RCC 7860 (cell line): ENCODE data around the gene LLGL1.
A peak's percentile ranks its signal among the peaks of the same experiment; 100 is the strongest.
"Not testable (repeated sequence)": the region's sequence is repeated elsewhere in the genome, so short reads cannot be mapped to it uniquely, and the experiment has no call there.

Source experiments
- DNase-seq: peaks from one replicate; pipeline ENCODE4 v3.0.0-alpha.2; 2015; ENCODE audit warnings: low spot score
- FAIRE-seq: peaks from 2 replicates; lab custom pipeline; 2012; peaks lifted over from hg19 to GRCh38; lab: Jason Lieb, UNC

The LLGL1 gene

GRCh38 chr17:18191967-18192366, 33.5 kb upstream of the LLGL1 start:
- no peak for DNase-seq

DNA sequence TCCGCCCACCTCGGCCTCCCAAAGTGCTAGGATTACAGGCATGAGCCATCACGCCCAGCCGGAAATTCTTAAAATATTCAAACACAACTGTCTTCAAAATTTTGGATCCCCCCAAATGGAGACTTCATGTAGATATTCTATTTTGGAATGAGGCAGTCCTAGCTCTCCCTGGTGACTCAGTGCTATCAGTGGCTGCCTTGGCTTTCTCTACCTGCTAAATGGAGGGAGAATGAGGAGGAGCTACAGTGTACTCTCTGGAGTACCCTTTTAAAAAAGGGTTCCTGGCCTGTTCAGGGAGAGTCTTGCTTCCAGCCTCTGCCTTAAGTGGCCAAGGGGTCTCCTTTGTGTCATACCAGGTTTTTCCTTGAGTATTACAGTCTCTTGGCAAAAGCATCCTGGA, 31.0 kb upstream of the LLGL1 start:
- FAIRE-seq: no peak

More at GRCh38 chr17:18191967-18192366, 33.5 kb upstream of the LLGL1 start:
- no peak for FAIRE-seq

DNA sequence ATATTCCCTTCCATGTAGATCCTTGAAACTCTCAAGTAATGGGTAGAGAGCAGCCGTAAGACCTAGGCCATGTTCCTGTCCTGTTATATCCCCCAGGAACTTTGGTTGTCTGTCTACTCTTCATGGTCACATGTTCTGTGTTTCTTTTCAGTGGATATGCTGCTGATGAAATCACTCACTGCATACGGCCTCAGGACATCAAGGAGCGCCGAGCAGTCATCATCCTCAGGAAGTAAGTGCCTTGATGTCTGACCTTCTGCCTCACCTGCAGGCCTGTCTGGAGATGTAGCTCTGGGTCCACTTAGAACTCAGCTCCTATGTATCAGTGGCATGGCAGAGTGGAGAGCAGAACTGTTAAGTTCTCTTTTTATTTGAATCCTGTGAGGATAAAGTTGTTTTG, 30.6 kb upstream of the LLGL1 start:
- FAIRE-seq (no peak), DNase-seq (no peak)

More for the DNA sequence above, 31.0 kb upstream of the LLGL1 start:
- no peak for DNase-seq

DNA sequence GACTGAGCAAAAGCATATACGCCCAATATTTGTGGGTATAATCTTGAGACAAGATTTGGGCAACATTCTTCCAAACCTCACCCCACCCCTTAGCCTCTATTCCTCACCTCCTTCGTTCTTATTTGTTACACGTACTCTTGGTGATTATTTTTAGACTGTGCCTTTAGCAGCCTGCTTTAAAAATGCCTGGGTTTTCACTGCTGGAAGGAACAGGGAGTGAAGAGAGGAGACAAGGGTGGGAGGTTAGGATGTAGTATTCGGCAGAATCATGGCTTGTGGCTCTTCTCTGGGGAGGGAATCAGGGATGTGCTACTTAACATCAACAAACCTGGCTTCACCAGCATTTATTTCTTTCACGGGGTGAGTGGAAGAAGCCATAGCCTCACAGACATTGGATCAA, 30.2 kb upstream of the LLGL1 start:
- DNase-seq: no peak
- no peak for FAIRE-seq

DNA sequence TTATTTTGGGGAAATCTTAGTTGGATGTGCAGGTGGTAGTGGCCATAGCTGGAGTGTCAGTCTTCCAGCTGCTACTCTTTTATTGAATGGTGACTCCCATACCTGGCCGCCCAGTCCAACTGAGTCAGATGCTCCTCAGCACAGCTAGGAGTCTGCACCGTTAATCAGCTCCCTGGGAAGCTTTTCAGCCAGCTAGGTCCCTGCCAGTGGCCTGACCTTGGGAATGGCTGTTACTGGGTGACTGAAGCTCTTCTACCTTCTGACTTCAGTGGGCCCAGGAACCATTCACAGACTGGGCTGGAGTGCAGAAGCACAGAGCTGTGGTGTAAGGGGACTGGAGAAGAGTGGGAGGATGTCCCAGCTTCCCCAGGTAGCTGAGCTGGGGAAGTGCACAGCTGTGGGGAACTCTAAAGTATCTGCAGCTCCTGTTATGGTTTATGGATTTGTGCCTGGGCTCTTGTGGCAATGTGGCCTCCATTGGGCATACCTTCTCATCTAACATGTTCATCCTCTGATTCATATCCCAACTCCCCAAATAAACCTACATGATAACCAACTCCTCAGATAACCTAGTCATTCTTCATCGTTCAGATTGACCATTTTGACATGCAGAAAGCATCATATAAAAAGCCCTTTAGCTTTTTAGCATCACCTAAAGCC, 27.8 kb upstream of the LLGL1 start:
- no peak for FAIRE-seq
- no peak for DNase-seq

DNA sequence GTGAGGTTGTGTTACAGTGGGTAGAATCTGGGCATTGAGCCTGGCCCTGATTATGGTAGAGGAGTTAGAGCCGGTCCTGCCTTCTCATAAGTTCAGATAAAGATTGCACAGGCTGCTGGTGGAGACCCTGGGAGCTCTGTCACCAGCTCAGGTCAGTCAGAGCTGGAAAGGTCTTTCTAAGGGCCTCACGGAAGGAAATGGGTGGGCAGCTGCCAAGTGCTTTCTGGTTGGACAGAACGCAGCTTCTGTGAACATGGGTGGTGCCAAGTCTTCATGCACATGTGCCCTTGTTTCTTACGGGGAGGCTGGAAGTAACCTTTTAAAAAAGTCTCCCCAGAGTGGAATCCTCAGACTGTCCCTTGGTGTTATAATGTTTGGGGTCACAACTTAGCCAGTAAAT, 26.9 kb upstream of the LLGL1 start:
- DNase-seq: no peak
- no peak for FAIRE-seq

- DNase-seq: no peak
- FAIRE-seq: no peak
Measured at GRCh38 chr17:18201108-18201507, 24.3 kb upstream of the LLGL1 start.

DNA sequence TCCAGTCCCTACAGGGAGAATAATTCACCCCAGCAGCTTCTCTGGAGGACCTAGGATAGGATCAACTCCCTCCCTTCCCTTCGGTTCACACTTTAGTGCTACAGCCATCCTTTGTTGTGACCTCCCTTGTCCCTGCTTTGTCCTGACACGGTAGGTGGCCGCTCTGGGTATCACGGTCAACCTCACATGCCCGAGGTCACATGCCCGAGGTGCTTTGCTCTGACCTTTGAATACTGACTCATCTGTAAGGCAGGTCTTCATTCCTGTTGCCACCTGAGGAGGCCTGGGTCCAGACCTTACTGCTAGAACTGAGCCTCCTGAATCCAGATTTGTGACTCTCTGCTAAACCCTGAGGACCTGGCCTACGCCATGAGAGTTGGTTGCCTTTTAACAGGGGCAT, 22.1 kb upstream of the LLGL1 start:
- no peak for DNase-seq
- FAIRE-seq: no peak

DNA sequence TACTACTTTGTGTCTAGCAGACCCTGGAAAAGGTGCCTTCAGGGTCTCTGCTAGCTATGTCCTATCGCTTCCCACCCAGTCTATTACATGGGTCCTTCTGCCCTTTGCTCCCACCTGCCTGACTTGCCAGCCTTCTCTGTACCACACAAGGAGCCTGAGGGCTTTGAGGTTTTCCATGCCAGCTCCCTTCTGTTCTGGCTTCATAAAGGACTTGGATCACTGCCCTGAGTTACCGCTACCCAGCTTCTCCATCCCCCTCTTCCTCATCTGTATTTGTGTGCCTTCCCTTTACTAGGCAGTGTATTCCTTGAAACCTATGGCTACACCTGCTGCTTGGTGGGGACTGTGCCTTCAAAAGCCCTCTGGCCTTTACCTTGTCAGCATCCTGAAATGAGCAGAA, 19.6 kb upstream of the LLGL1 start:
- FAIRE-seq: no peak

DNA sequence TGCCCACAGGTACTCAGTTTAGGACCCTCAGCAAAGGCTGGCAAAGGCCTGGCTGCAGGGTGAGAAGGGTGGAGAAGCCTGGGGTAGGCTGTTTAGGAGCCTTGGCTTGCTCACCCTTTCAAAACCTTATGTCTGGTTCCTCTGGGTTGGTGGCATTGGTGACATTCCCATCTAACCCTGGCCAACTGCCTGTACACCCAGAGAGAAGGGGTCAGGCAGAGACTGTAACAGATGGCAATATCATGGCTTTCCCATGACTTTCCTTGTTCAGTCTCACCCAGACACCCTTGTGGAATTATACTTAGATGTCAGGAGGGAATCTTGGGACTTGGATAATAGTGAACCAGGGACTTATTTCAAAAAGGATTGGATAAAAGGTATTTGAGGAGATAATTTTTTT, 18.5 kb upstream of the LLGL1 start:
- DNase-seq: no peak
- FAIRE-seq: no peak

More for the DNA sequence above, 19.6 kb upstream of the LLGL1 start:
- DNase-seq: no peak

DNA sequence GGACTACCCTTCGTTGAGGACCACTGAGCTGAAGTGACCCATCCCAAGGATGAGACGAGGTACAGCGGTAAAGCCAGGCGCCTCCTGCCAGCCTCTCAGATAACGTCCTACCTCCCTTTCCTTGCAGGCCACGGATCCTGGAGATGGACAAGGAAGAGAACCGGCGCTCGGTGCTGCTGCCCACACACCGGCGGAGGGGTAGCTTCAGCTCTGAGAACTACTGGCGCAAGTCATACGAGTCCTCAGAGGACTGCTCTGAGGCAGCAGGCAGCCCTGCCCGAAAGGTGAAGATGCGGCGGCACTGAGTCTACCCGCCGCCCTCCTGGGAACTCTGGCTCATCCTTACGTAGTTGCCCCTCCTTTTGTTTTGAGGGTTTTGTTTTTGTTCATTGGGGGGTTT, 17.3 kb upstream of the LLGL1 start:
- FAIRE-seq: no peak
- DNase-seq: no peak

DNA sequence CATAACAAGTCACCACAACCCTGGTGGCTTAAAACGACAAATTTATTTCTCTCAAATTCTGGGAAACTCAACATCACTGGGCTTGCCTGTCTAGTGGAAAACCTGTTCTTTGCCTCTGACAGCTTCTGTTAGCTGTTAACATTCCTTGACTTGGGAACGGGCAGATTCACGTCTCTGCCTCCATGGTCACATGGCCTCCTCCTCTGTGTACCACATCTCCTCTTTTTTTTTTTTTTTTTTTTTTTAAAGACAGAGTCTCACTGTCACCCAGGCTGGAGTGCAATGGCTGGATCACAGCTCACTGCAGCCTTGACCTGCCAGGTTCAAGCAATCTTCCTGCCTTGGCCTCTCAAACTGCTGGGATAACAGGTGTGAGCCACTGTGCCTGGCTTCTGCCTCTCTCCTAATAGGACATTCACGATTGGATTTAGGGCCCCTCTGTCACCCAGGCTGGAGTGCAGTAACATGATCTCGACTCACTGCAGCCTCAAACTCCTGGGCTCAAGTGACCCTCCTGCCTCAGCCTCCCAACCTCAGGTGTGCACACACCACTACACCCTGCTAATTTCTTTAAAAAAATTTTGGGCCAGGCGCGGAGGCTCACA, 11.7 kb upstream of the LLGL1 start:
- no peak for FAIRE-seq
- no peak for DNase-seq

- not testable (repeated sequence) for DNase-seq, FAIRE-seq
Measured at GRCh38 chr17:18216906-18217305, 8.5 kb upstream of the LLGL1 start.

GRCh38 chr17:18217412-18218015, 7.9 kb upstream of the LLGL1 start:
- peak; percentile 24 for DNase-seq
- FAIRE-seq: no peak

DNA sequence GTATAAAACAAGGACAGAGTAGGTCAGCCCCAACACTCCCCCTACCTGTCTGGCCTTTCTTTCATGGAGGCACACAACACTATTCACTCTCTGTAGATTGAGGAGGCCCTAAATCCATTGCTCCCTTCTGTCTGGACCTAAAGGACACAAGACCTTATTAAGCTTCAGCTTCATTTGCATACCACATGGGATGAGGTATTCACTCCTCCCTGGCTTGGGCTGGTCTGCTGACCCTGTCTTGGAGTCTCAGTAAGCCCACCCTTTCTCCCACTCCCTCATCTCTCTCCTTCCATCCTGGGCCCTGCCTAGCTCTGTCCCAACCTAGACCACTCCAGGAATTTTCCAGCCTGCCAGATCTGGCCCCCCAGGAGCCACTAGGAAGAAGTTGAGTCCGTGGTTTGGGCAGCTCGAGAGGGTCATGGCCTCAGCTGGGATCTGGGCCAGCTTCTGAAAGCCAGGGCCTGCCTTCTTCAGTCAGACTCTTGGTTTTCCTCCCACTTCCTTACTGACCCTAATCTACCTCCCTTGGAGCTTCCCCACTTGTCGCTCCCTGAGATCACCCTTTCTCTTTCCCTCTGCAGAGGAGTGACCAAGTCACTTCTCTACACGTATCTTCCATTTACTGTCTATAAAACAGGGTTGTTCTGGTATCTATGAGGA, 6.5 kb upstream of the LLGL1 start:
- peak; percentile 30 for DNase-seq

GRCh38 chr17:18224053-18224386, 1.4 kb upstream of the LLGL1 start:
- no peak for FAIRE-seq
- DNase-seq: no peak

More for the DNA sequence above, 6.5 kb upstream of the LLGL1 start:
- peak; percentile 77 for FAIRE-seq

DNA sequence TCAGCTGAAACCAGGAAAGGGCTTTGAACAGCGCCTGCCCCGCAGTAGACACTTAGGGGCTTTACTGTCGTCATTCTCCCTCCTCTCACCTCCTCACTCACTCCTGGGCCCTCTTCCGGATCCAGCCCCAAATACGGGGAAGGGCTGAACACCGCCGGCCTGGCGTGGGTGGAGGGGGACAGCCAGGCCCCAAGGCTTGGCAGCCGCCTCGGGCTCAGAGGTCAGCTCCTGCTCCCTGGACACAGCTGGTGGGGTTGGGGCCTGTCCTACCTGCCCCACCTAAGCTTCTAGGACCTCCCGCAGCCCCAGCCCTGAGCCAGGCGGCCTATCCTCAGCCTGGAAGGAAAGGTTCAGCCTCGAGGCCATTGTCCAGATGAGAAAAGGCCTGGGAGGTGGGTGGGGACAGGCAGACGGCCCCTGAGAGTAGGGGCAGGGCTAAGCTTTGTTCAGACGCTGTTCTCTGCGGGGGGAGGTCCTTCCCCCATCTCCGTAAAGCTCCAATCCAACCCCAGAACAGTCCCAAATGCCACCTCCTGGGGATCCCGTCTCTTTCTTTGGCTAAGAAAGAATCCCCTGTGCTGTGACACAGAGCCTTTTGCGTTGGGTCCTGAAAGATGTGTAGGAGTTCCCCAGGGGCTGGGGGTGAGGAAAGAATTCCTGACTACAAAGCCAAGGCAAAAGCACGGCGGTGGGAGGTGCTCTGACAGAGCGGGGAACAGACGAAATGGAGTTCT, 881 bp upstream of the LLGL1 start:
- DNase-seq (no peak), FAIRE-seq (no peak)

- no peak for DNase-seq
- no peak for FAIRE-seq
Measured at GRCh38 chr17:18225642-18226283, 328 bp downstream of the LLGL1 start.

- DNase-seq: no peak
- no peak for FAIRE-seq
Measured at GRCh38 chr17:18226284-18226945, 980 bp downstream of the LLGL1 start.

DNA sequence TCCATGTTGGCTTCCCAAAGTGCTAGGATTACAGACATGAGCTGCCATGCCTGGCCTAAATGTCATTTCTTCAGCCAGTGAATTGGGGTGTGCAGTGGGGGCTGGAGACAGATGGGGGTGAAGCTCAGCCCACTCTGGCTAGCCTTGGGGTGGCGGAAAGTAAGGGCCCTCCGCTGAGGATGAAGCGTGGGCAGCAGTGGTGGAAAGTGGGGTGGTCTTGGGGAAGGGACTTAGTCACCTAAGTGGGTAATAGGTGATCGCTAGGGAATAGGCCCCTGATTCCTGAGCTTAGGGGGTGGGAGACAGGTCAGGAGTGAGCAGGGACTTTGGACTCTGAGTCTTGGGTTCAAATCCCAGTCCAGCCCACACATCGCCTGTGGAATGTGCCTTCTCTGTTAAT, 2.2 kb downstream of the LLGL1 start:
- FAIRE-seq (no peak), DNase-seq (no peak)
